ENCODE measurements around the gene PTPA.
A peak's percentile ranks its signal among the peaks of the same experiment; 100 is the strongest.
"Not testable (repeated sequence)": the region's sequence is repeated elsewhere in the genome, so short reads cannot be mapped to it uniquely, and the experiment has no call there.

Gene PTPA

DNA sequence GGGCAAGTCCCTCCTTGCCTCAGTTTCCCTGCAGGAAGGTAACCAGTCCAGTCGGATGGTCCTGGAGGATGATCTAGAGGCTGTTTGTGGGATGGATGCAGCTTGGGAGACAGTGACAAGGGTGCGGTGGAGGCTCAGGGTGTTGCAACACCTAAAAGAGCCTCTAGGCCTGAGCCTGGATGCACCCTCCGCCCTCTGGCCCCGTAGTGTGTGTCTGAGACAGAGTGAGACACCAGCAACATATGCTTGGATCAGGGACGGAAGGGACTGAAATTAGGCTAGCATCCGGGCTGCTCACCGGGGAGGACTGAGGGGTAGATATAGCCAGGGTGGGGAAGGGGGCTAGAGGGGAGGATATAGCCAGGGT is 1.7 kb upstream of the PTPA start:
- peak; percentile 56 to 59 for DNase-seq
- no peak for TF ChIP-seq GATA1 (IDR thresholded peaks at IDR 0.05; ENCODE audit: low read depth, low read length)
- TF ChIP-seq POLR2A (IDR thresholded peaks at IDR 0.05; ENCODE audit: low read length), result no peak

DNA sequence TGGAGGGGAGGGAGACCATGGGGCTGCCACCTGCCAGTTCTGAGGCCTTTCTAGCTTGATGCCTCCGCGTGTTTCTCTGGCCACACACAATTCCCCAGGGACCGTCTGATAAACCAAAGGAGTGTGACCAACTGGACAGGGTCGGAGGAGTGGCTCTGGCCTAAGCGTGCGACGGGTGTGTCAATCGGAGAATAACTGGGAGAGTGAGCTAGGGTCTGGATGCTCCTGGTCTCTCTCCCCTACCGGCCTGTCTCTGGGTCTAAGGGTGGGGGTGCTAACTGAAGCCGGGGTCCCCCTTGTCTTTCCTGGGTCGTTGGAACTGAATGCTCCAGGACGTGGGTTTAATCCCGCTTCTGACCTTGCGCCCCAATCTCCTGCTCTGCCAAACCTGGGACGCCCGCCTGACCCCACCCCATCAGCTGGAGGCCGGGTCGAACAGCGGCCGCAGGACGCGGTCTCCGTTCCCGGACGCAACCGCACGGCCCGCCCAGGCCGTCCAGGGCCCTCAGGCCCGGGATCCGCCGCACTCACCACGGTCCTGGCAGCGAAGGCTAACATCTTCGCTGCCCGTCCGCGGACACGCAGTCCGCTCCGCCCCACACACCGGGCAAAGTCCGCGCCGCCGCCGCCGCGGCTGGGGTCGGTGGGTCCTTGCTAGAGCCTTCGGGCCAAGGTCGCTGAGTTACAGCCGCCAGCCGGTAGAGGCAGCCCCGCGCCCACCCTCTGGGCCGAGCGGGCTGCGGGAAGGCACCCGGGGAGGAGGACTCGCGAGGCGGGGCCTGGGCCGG is 1.1 kb upstream of the PTPA start:
- no peak for TF ChIP-seq POLR2A (IDR thresholded peaks at IDR 0.05; ENCODE audit: low read length)
- TF ChIP-seq GATA1 (IDR thresholded peaks at IDR 0.05; ENCODE audit: low read depth, low read length), result no peak
- DNase-seq, result no peak

DNA sequence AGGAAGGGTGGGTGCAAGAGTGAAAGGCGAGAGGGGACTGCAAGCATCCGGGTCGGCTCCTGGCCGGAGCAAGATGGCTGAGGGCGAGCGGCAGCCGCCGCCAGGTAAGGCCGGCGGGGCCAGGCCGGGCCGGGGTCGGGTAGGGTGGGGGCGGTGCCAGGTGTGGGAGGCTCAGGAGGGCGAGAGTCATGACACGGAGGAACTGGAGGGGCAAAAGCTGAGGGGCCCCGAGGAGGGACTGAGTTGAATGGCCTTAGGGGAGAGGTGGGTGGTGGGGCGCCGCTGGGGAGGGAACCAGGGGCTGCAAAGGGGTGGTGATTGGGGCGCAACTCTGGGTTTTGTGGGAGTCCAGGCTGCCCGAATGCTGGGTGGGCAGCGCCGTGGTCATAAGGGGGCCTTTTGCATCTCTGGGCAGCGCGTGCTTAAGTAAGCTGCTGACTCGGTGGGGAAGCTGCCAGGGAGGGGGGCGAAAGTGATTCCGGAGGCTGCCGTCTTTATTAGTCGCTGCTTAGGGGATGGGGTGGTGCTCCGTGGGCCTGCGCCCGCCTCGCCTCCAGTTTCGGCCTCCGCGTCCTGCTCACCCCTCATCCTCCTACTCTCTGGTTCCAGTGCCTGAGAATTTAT is 425 bp downstream of the PTPA start:
- TF ChIP-seq POLR2A (IDR thresholded peaks at IDR 0.05; ENCODE audit: low read length) (no peak), GATA1 (IDR thresholded peaks at IDR 0.05; ENCODE audit: low read depth, low read length) (no peak)
- DNase-seq, result peak; percentile 71 to 72

DNA sequence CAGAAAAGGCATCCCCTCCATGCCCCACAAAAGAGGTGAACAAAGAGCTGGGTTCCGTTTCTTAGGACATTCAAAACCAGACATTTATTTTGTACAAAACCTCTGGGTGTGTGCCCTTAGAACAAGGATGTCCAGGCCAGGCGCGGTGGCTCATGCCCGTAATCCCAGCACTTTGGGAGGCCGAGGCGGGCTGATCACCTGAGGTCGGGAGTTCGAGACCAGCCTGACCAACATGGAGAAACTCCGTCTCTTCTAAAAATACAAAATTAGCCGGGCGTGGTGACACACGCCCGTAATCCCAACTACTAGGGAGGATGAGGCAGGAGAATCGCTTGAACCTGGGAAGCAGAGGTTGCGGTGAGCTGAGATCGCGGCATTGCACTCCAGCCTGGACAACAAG is 1.3 kb downstream of the PTPA start:
- not testable (repeated sequence) for DNase-seq

DNA sequence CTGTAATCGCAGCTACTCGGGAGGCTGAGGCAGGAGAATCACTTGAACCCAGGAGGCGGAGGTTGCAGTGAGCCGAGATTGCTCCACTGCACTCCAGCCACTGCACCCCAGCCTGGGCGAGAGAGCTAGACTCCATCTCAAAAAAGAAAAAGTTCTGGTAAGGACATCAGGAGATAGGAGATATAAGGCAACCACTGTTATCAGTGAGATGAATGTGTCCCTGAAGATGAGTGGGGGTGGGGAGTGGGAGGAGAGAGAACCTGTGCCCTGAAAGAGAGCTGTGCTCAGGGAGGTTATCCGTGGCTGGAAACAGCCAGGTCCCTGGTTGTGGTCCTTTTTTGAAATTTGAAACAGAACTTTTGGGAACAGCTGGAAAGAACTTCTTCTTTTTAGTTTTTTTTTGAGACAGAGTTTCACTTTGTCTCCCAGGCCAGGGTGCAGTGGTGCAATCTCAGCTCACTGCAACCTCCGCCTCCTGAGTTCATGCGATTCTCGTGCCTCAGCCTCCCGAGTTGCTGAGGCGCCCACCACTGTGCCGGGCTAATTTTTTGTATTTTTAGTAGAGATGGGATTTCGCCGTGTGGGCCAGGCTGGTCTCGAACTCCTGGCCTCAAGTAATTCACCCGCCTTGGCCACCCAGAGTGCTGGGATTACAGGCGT is 2.6 kb downstream of the PTPA start:
- TF ChIP-seq POLR2A (IDR thresholded peaks at IDR 0.05; ENCODE audit: low read length) (no peak), GATA1 (IDR thresholded peaks at IDR 0.05; ENCODE audit: low read depth, low read length) (no peak)

DNA sequence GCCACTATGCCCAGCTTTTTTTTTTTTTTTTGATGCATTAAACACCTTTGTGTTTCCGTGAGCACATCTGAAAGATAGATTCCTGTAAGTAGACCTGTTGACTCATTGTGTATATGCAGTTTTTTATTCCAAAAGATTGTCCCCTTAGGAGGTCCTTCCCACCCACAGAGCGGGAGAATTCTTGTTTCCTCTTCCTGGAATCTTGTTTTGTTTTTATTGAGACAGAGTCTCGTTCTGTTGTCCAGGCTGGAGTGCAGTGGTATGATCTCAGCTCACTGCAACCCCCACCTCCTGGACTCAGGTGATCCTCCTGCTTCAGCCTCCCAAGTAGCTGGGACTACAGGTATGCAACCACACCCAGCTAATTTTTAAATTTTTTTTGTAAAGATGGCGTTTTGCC is 7.6 kb downstream of the PTPA start:
- no peak for TF ChIP-seq POLR2A (IDR thresholded peaks at IDR 0.05; ENCODE audit: low read length)
- no peak for TF ChIP-seq GATA1 (IDR thresholded peaks at IDR 0.05; ENCODE audit: low read depth, low read length)
- DNase-seq, result no peak

More for the DNA sequence above, 2.6 kb downstream of the PTPA start:
- peak; percentile 62 to 85 for DNase-seq

DNA sequence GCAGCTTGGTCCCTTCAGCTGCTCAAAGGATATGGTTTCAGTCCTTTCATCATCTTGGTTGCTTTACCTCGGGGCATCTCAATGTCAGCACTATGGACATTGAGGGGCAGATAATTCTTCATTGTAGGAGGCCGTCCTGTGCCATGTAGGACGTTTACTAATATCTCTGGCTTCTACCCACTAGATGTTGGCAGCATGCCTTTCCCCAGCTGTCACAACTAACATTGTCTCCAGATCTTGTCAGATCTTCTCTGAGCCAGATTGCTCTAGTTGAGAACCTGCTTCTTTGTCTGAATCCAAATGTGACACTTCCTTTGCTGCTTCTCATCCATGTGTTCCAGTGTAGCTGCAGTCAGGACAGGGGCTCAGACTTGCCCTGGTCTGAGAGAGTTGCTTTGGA is 10.3 kb downstream of the PTPA start:
- no peak for DNase-seq
- TF ChIP-seq GATA1 (IDR thresholded peaks at IDR 0.05; ENCODE audit: low read depth, low read length) (no peak), POLR2A (IDR thresholded peaks at IDR 0.05; ENCODE audit: low read length) (no peak)

DNA sequence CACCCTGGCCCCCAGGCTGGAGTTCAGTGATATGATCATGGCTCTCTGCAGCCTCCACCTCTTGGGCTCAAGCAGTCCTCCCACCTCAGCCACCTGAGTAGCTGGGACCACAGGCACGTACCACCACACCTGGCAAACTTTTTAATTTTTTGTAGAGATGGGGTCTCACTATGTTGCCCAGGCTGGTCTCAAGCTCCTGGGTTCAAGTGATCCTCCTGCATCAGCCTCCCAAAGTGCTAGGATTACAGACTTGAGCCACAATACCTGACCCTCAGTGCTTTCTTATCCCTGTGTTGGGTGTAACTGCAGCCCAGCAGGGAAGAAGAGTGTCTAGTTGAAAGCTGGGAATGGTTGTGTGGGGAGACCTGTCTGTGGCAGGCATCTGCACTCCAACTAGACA is 10.9 kb downstream of the PTPA start:
- TF ChIP-seq GATA1 (IDR thresholded peaks at IDR 0.05; ENCODE audit: low read depth, low read length) (no peak), POLR2A (IDR thresholded peaks at IDR 0.05; ENCODE audit: low read length) (no peak)

DNA sequence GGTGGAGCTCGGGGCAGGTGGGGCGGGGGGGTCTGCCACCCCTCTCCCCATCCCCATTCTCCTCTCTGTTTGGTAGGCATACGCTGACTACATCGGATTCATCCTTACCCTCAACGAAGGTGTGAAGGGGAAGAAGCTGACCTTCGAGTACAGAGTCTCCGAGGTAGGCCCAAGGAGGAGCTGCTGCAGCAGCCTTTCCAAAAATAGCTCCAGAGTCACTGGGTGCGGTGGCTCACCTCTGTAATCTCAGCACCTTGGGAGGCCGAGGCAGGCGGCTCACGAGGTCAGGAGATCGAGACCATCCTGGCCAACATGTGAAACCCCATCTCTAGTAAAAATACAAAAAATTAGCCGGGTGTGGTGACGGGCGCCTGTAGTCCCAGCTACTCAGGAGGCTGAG is 11.8 kb downstream of the PTPA start:
- DNase-seq, result not testable (repeated sequence)

More for the DNA sequence above, 10.9 kb downstream of the PTPA start:
- no peak for DNase-seq

DNA sequence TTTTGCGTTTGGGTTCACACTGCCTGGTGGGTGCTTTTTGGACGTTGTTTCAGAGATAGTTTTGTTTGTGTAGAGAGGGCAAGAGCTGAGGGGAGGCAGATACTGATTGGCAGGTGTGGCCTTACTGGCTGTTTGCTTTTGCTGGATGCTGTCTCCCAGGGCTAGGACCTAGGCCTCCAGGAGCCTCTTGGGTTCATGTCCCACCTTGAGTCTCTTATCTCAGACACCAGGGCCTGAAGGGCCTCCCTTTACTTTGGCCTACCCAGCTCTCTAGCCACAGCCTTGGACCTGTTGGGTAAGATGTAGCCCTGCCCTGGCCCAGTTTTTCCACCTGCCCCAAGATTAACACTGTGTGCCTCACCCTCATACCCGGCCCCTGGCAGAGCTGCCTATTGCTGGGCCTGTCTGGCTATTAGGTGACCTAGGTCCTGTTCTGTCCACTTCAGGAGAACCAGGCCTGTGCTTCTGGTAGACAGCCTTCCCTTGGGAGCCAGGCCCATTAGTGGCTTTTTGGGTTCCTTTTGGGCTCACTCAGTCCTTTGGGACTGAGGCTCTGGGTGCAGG is 13.4 kb downstream of the PTPA start:
- DNase-seq, result peak; percentile 41 to 71
- TF ChIP-seq POLR2A (IDR thresholded peaks at IDR 0.05; ENCODE audit: low read length) (no peak), GATA1 (IDR thresholded peaks at IDR 0.05; ENCODE audit: low read depth, low read length) (no peak)

DNA sequence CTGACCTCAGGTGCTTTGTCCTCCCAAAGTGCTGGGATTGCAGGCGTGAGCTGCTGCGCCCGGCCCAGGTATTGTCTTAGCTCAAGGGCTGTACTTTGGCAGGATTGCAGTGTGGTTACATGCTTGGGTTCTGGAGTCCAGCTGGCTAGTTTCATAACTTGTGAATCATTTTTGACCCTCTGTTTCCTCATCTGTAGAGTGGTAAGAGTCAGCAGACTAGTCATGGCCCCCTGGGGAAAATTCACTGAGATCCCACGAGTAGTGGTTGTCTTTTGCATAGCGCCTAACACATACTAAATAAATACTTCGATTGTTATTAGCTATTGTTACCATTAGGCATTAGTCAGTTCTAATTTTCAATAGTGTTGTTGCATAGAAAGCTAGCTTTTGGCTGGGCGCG is 14.3 kb downstream of the PTPA start:
- TF ChIP-seq GATA1 (IDR thresholded peaks at IDR 0.05; ENCODE audit: low read depth, low read length) (no peak), POLR2A (IDR thresholded peaks at IDR 0.05; ENCODE audit: low read length) (no peak)
- DNase-seq, result no peak

DNA sequence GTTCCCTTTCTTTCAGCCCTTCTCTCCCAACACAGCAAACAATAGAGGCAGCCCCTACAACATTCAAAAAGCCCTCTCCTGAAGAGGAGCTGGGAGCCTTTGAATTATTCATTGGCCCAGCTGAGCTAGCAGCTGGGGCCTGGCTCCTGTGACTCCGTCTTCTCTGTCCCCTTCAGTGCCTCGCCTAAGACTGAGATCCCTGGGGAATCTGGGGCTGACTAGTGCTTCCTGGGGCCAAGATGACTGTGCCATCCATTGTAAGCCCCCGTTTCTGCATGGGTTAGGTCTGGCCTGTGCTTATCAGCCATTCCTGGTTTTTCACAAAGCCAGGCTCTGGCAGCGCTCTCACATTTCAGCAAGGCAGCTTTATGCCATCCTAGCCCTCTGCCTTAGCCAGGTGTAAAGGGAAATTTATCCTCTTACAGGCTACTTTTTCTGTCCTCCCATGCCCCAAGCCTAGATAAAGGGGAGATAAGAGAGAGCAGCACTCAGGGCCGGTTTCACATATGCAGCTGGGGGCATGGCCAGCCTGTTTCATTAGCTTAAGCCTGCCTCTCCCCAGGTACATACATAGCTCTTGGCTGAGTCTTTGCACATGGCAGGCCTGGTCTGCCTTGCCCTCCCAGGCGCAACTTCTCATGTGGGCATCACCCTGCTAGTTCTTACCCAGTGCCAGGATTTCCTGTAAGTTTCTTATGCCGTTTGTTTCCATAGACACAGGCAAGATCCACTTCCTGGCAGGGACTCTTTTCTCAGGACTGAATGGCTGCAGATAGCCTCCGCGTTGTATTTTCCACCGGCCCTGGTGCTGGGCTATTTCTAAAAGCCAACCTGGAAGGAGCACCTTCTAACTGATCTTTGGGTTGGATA is 15.8 kb downstream of the PTPA start:
- no peak for DNase-seq
- no peak for TF ChIP-seq POLR2A (IDR thresholded peaks at IDR 0.05; ENCODE audit: low read length)
- TF ChIP-seq GATA1 (IDR thresholded peaks at IDR 0.05; ENCODE audit: low read depth, low read length), result no peak

DNA sequence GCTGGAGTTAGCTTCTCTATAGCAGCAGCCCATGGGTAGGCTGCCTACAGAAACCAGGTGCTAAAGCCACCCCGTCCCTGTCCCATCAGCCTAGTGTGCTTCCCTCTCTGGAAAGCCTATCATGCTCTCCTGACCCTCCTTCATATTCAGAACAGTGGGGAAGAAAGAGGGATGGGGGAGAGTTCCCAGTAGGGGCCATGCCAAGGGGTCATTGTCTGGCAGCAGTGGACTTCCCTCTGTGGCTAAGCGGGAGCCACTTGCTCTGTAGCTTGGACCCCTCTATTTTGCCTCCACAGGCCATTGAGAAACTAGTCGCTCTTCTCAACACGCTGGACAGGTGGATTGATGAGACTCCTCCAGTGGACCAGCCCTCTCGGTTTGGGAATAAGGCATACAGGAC is 17.5 kb downstream of the PTPA start:
- DNase-seq, result no peak
- no peak for TF ChIP-seq POLR2A (IDR thresholded peaks at IDR 0.05; ENCODE audit: low read length)
- TF ChIP-seq GATA1 (IDR thresholded peaks at IDR 0.05; ENCODE audit: low read depth, low read length), result no peak

DNA sequence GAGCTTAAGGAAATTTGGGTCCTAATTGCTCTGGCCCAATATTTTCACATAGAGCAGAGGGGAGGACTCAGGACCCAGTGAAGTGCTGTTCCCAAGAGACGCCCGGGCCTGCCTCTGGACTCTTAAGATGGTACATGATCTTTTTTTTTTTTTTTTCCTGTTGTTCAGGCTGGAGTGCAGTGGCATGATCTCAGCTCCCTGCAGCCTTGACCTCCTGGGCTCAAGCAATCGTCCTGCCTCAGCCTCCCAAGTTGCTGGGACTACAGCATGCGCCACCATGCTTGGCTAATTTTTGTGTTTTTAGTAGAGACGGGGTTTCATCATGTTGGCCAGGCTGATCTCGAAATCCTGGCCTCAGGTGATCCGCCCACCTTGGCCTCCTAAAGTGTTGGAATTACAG is 19.1 kb downstream of the PTPA start:
- DNase-seq, result not testable (repeated sequence)
